HG03139 (cell line): ENCODE results near the gene ASXL2.
"Not testable (repeated sequence)": the region's sequence is repeated elsewhere in the genome, so short reads cannot be mapped to it uniquely, and the experiment has no call there.

Experiments used
- ATAC-seq: cut with Tn5 transposase; IDR thresholded peaks from one replicate; pipeline ENCODE4 v1.9.1; 2021; ENCODE audit not compliant: unreplicated experiment

ASXL2 gene

GRCh38 chr2:25878361-25879132, at the start of gene ASXL2:
Gene ASXL2, minus strand, starts transcription at chr2:25878487. Its CDS starts 265 bp downstream, at chr2:25878222.
- ATAC-seq, result peak; percentile 92

DNA sequence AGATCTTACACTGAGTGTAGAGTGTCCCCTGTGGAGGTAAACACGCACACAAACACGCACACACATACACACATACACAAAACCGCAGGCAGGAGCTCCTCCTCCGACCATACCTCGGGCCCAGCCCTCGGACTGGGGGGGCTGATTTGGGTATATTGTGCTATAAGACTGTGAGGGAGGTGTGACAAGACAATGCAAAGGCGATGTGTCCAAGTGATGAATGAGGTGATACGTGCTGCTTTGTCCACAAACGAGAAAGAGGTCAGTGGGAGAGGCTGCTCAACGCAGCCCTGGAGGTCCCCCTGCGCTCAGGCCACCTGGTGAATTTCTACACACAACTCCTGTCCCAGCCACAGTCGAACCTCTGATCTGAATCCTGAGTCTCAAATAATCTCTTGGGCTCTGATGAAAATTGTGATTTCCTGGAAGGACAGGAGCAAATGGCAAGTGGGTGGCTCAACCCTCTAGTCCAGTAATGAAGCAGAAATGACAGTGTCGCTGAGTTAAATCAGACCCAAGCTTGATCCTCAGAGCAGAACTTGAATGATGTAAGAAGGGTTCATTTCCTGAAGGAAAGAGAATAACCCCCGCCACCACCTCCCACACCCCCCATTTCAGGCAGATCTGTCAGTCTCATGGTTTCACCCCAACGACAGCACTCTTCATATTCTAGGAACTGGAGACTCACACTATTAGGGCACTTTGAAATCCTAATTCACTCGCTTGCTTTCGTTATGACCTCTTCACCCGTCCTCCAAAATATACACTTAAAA, 48.9 kb upstream of the ASXL2 start:
- no peak for ATAC-seq

DNA sequence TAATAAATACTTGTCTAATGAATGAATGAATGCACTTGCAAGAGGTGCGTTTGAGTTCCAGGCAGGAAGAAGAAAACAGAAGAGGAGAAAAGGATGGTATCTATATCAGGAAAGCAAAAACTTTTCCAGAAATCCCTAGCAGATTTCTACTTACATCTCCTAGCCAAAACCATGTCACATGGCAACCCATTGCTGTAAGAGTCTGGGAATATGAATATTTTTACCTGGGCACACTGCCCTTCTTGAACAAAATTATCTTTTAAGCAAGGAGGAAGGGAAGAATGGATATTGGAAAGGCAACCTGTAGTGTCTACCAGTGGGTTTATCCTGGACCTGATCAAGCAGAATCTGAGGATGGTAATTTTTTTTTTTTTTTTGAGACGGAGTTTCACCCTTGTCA, 44.2 kb upstream of the ASXL2 start:
- no peak for ATAC-seq

DNA sequence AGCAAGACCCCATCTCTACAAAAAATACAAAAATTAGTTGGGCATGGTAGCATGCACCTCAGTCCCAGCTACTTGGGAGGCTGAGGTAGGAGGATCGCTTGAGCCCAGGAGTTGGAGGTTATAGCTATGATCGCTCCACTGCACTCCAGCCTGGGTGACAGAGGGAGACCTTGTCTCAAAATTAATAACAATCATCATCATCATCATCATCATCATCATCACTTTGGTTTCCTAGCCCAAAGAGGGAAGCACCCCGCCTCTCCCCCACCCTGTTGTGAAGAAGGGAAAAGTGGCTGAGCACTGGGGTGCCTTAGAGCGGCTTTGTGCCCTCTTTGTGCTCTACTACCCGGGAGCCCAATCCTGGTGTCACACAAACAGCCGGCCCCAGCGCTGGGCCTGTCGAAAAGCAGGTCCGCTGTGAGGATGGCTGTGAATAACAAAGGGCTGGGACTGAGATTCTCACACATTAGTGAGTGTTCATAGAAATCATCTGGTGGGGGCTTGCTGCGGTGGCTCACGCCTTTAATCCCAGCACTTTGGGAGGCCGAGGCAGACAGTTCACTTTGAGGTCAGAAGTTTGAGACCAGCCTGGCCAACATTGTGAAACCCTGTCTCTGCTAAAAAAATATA, 42.6 kb upstream of the ASXL2 start:
- no peak for ATAC-seq

GRCh38 chr2:25920336-25920735, 42.0 kb upstream of the ASXL2 start:
- no peak for ATAC-seq

GRCh38 chr2:25917832-25918231, 39.5 kb upstream of the ASXL2 start:
- no peak for ATAC-seq

- ATAC-seq, result not testable (repeated sequence)
Observed at GRCh38 chr2:25917411-25917810, 39.1 kb upstream of the ASXL2 start.

DNA sequence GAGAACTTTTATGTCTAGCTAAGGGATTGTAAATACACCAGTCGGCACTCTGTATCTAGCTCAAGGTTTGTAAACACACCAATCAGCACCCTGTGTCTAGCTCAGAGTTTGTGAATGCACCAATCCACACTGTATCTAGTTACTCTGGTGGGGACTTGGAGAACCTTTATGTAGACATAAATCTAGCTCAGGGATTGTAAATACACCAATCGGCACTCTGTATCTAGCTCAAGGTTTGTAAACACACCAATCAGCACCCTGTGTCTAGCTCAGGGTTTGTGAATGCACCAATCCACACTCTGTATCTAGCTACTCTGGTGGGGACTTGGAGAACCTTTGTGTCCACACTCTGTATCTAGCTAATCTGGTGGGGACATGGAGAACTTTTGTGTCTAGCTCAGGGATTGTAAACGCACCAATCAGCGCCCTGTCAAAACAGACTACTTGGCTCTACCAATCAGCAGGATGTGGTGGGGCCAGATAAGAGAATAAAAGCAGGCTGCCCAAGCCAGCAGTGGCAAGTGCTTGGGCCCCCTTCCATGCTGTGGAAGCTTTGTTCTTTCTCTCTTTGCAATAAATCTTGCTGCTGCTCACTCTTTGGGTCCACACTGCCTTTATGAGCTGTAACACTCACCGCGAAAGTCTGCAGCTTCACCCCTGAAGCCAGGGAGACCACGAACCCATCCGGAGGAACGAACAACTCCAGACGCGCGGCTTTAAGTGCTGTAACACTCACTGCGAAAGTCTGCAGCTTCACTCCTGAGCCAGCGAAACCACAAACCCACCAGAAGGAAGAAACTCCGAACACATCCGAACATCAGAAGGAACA, 37.9 kb upstream of the ASXL2 start:
- not testable (repeated sequence) for ATAC-seq

DNA sequence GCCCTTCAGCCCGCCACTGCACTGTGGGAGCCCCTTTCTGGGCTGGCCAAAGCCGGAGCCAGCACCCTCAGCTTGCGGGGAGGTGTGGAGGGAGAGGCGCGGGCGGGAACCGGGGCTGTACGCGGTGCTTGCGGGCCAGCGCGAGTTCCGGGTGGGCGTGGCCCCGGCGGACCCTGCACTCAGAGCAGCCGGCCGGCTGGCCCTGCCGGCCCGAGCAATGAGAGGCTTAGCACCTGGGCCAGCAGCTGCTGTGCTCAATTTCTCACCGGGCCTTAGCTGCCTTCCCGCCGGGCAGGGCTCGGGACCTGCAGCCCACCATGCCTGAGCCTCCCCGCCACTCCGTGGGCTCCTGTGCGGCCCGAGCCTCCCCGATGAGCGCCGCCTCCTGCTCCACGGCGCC, 37.1 kb upstream of the ASXL2 start:
- ATAC-seq, result not testable (repeated sequence)

GRCh38 chr2:25913696-25913973, 35.3 kb upstream of the ASXL2 start:
- ATAC-seq, result not testable (repeated sequence)

DNA sequence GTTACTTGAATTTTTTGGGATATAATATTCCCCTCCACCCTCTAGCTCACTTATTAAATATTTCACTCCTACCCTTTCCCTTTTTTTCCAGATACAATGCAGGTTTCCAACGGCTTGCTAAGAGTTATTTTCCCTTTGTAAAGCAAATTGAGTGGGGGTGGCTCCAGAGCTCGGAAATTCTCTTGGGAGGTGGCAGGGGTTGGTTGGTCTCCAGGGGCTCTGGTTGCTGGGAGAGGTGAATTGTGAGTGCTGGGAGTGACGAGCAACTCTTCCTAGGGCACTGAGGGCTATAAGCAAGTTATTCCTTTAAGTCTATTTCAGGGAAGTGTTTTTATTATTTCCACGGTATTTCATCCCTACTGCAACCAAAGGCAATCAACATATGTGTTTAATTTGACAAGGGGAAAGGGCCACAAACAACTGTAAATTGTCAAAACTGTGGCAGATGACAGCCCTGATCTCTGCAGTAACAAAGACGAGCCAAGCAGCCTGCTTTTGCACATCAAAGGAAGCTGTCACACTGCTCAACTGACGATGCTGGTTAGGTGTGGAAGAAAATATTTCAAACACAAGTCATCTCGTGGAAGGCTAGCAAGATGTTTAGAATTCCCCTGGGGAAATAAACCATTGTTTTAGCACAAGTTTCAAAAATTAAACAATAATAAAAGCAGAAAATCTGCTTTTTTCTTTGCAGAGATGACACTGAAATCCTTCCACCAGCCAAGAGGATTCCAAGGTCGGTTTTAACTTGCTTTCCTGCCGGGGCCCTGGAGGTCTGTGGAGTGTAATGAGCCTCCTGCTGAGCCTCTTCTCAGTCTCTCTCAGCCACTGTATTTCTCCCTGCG, 34.8 kb upstream of the ASXL2 start:
- ATAC-seq, result no peak

GRCh38 chr2:25909574-25909973, 31.3 kb upstream of the ASXL2 start:
- ATAC-seq, result not testable (repeated sequence)

- no peak for ATAC-seq
Observed at GRCh38 chr2:25905126-25905525, 26.8 kb upstream of the ASXL2 start.

- no peak for ATAC-seq
Observed at GRCh38 chr2:25903216-25903776, 25.0 kb upstream of the ASXL2 start.

GRCh38 chr2:25899404-25899970, 21.2 kb upstream of the ASXL2 start:
- ATAC-seq, result no peak

- no peak for ATAC-seq
Observed at GRCh38 chr2:25897506-25897905, 19.2 kb upstream of the ASXL2 start.

GRCh38 chr2:25896308-25896707, 18.0 kb upstream of the ASXL2 start:
- not testable (repeated sequence) for ATAC-seq

- ATAC-seq, result no peak
Observed at GRCh38 chr2:25895610-25896009, 17.3 kb upstream of the ASXL2 start.

DNA sequence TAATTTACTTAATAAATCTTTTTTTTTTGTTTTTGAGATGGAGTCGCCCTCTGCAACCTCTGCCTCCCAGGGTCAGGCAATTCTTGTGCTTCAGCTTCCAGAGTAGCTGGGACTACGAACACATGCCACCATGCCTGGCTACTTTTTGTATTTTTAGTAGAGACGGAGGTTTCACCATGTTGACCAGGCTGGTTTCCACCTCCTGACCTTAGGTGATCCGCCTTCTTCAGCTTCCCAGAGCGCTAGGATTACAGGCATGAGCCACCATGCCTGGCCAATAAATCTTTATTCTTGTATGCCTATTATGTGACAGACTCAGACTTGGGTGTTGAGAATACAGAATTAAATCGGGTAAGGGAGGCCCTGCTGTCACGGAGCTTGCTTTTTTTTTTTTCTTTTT, 16.7 kb upstream of the ASXL2 start:
- no peak for ATAC-seq
